Measurements from ENCODE around the gene MYORG. TPM values are rescaled to one million over a fixed set of nuclear protein-coding genes. Genes with fewer than 3 reads are reported as not detected.
A peak's percentile ranks its signal among the peaks of the same experiment; 100 is the strongest.

Gene MYORG
- total RNA-seq, 2 donors from 2014 or later = 3.4 to 9.0 TPM

DNA sequence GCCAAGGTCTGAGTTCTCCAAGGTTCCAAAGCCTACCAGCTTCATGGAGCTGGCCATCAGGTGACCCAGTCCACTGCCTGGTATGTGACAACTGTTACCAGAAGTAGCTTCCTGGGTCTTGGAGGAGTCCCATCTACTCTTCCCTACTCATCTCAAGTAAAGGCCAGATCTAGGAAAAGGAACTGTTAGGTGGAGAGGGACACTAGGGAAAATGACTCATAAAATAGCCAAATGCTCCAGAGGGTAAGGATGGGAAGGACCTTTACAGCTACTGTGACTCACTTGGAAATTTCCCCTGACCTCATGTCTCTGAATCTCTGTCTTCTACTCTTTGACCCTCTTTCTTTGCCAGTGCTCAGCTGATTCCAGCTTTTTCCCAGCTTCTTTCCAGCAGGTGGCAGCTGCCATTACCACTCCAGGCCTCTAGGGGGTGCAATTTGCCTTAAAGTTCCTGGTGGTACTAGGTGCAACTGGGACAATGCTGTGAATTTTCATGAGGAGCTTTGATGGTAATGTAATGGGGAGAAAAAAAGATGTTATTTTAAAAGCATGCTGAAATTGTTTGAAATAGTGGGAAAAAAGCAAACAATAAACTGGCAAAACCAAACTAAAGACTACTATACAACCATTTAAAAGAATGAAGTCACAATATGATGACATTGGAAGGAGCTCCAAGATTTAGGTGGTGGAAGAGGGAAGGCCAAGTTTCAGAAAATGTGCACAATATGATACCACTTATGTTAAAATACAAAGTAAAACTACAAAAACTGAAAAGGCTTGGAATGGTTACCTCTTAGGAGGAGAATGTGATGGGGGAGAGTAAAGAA is 27.1 kb upstream of the MYORG start:
- H3K9me3 ChIP-seq = no peaks in the 10 kb centered on the region
- H3K4me3 ChIP-seq = no peak overlapping the region
- intact Hi-C loops (cut with DNase I) = loop anchor here (2.0 kb wide), 3 partner anchors 97 to 187 kb away; no protein-coding TSS in a partner anchor
- DNase-seq (ENCODE audit: low spot score) = peak; percentile 61
- no peaks in the 10 kb centered on the region for H3K4me1 ChIP-seq (replicated peaks)
- no peaks in the 10 kb centered on the region for H3K27me3 ChIP-seq (replicated peaks; ENCODE audit: insufficient read depth)
- H3K27ac ChIP-seq = no peak overlapping the region
- TF ChIP-seq, protein P1, sequence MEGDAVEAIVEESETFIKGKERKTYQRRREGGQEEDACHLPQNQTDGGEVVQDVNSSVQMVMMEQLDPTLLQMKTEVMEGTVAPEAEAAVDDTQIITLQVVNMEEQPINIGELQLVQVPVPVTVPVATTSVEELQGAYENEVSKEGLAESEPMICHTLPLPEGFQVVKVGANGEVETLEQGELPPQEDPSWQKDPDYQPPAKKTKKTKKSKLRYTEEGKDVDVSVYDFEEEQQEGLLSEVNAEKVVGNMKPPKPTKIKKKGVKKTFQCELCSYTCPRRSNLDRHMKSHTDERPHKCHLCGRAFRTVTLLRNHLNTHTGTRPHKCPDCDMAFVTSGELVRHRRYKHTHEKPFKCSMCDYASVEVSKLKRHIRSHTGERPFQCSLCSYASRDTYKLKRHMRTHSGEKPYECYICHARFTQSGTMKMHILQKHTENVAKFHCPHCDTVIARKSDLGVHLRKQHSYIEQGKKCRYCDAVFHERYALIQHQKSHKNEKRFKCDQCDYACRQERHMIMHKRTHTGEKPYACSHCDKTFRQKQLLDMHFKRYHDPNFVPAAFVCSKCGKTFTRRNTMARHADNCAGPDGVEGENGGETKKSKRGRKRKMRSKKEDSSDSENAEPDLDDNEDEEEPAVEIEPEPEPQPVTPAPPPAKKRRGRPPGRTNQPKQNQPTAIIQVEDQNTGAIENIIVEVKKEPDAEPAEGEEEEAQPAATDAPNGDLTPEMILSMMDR (IDR thresholded peaks at IDR 0.05) = peak; percentile 88 to 94 (median 90)
- no peak for TF ChIP-seq POLR2A (IDR thresholded peaks at IDR 0.05)
- peak; percentile 35 for TF ChIP-seq POLR2AphosphoS5 (IDR thresholded peaks at IDR 0.05)
- H3K36me3 ChIP-seq = peaks cover 0 to 10% of the 10 kb centered on the region in 2 donors

DNA sequence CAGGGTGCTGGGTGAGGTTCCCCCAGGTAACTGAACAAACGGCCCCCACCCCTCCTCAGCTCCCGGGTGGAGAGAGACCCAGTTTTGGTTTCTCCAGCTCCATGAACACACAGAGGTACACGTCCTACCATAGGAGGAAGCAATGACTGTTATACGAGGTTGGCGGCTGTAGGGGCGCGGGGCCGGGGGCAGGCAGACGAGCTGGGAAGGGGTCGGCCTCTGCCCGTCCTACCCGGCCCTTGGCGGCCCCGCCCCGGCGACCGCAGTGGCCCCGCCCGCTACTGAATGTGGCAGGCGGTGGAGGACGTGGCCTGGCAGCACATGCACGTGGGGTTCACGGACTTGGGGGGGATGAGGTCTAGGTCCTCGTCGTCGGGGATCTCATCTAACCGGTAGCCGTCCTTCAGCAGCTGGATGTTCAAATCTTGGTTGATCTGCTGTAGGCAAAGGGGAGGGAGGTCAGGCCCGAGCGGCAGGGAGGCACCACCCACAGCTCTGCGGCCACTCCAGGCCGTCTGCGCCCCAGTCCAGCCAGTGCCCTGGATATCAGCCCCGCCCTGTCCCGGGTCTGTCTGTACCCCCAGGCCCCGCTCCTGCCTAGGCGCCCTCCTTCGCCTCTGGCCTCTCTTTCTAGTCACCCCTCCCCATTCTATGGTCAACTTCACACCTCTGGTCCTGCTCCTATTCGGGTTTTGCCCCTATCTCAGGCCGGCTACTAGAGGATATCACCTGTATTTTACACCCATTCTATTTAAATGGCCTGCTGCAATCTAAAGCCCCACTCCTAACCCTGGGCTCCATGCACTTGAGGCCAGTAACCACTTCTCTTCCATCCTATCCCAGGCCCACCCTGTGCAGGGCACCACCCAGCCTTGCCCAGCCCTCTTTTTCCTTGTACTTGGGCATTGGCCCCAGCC is 24.2 kb upstream of the MYORG start:
- Histone ChIP-seq H3K36me3 (peaks cover 0 to 10% of the 10 kb centered on the region in 2 donors), H3K27ac (no peak overlapping the region)
- 73% methylated on average over 40 of the region's 40 CpGs for WGBS

DNA sequence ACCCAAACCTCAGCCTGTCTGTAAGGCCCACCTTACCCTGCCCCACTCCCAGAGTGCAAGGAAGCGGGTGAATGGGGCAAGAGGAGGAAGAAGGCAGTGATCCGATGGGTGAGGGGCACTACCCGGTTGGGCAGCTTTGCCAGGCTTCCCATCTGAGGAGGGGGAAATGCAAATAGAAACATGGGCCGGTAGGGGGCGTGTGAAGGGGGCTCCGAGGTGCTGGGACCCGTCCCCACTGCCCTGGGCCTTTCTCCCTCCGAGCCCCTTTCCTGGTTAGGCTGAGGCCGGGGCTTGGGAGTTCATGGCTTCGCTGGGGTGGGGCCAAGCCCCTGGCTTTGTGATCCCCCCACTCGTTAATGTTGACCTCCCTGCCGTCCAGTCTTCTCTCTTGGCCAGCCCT is 23.6 kb upstream of the MYORG start:
- TF ChIP-seq POLR2AphosphoS5 (IDR thresholded peaks at IDR 0.05) (no peak), POLR2A (IDR thresholded peaks at IDR 0.05) (no peak)
- TF ChIP-seq, protein P1 (IDR thresholded peaks at IDR 0.05) = no peak
- Histone ChIP-seq H3K4me3 (no peak overlapping the region), H3K27ac (no peak overlapping the region), H3K9me3 (no peaks in the 10 kb centered on the region), H3K4me1 (replicated peaks) (no peaks in the 10 kb centered on the region), H3K36me3 (peaks cover 0 to 10% of the 10 kb centered on the region in 2 donors), H3K27me3 (replicated peaks; ENCODE audit: insufficient read depth) (no peaks in the 10 kb centered on the region)
- WGBS = 61% methylated on average over 12 of the region's 12 CpGs
- DNase-seq (ENCODE audit: low spot score) = no peak
- intact Hi-C loops (cut with DNase I) = no loop called here

More for the DNA sequence above, 24.2 kb upstream of the MYORG start:
- H3K4me1 ChIP-seq (replicated peaks) = no peaks in the 10 kb centered on the region
- H3K9me3 ChIP-seq = no peaks in the 10 kb centered on the region
- intact Hi-C loops (cut with DNase I) = no loop called here
- TF ChIP-seq, protein P1 (IDR thresholded peaks at IDR 0.05) = no peak
- TF ChIP-seq POLR2AphosphoS5 (IDR thresholded peaks at IDR 0.05) = no peak
- TF ChIP-seq POLR2A (IDR thresholded peaks at IDR 0.05) = no peak
- DNase-seq (ENCODE audit: low spot score) = no peak
- no peaks in the 10 kb centered on the region for H3K27me3 ChIP-seq (replicated peaks; ENCODE audit: insufficient read depth)
- no peak overlapping the region for H3K4me3 ChIP-seq

DNA sequence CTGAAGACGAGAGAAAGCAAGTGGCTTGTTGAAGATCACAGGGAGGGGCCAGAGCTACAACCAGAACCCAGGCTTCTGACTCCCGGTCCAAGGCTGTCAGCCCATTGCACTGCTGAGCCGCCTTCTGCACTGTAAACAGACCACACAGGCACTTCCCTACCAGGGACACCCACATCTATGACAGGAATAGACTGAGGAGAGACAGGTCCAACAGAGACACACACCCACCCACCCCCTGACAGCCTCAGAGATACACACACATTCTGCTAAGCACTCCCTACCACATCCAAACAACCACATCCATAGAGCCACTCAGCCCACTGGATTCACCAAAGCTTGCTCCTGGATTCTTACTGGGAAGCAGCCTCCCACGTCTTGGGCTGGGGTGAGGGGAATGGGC is 23.0 kb upstream of the MYORG start:
- Histone ChIP-seq H3K27ac (no peak overlapping the region), H3K27me3 (replicated peaks; ENCODE audit: insufficient read depth) (no peaks in the 10 kb centered on the region), H3K4me1 (replicated peaks) (no peaks in the 10 kb centered on the region), H3K9me3 (no peaks in the 10 kb centered on the region), H3K36me3 (peaks cover 0 to 10% of the 10 kb centered on the region in 2 donors), H3K4me3 (no peak overlapping the region)
- intact Hi-C loops (cut with DNase I) = no loop called here
- no peak for DNase-seq (ENCODE audit: low spot score)
- TF ChIP-seq POLR2AphosphoS5 (IDR thresholded peaks at IDR 0.05) (no peak), POLR2A (IDR thresholded peaks at IDR 0.05) (no peak)
- TF ChIP-seq, protein P1 (IDR thresholded peaks at IDR 0.05) = no peak
- 89% methylated on average over 4 of the region's 4 CpGs for WGBS

Data from prostate gland (tissue), 2 donors.